NB4 (cell line): ENCODE data around the gene ZFHX3.

Experiments
- DNase-seq: peaks from one replicate; pipeline ENCODE4 v3.0.0; 2010; ENCODE audit warnings: low read depth
- H3K4me3 ChIP-seq: one replicate; pipeline ENCODE4 v1.5.1; 2011; ENCODE audit warnings: mild to moderate bottlenecking, low read depth, low read length, moderate library complexity
- CTCF ChIP-seq: IDR thresholded peaks from one replicate; pipeline ENCODE4 v1.5.1; 2012; ENCODE audit warnings: low read depth, low read length
- MYC ChIP-seq: IDR thresholded peaks from 2 replicates; pipeline ENCODE4 v1.6.1; 2011; ENCODE audit warnings: low read depth, low read length
- POLR2A ChIP-seq: IDR thresholded peaks from 2 replicates; pipeline ENCODE4 v1.6.1; 2011; ENCODE audit warnings: mild to moderate bottlenecking; ENCODE audit not compliant: insufficient read length; ENCODE audit errors: extremely low read depth
- TF ChIP-seq, protein P1 (sequence below): IDR thresholded peaks from 2 replicates; pipeline ENCODE4 v1.6.1; 2011; ENCODE audit warnings: low read depth, low read length

Gene ZFHX3

DNA sequence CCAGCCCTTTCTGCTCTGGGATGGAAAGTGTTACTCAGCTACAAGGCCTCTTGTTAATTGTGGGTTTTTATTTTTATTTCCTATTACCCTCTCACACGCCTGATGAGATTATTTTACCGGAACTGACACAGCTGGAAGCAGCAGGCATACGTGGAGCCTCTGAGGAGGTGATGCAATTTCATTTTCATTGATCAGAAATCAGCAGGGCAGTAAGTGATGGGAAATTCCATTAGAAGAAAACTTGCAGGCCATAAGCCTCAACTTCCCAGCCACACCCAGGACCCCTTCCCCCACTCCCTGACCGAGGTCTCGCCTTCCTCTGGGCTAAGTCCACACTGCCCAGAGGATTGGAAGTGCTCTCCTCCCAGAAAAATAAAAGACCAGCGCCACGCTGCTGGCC is 69.7 kb downstream of the ZFHX3 start:
- no peak for TF ChIP-seq POLR2A
- no peak for TF ChIP-seq CTCF
- TF ChIP-seq MYC, result no peak
- TF ChIP-seq, protein P1, sequence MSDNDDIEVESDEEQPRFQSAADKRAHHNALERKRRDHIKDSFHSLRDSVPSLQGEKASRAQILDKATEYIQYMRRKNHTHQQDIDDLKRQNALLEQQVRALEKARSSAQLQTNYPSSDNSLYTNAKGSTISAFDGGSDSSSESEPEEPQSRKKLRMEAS, result no peak
- DNase-seq, result no peak
- H3K4me3 ChIP-seq, result no peak overlapping the region

- TF ChIP-seq MYC, result no peak
- TF ChIP-seq, protein P1, result no peak
- TF ChIP-seq CTCF, result no peak
- no peak for TF ChIP-seq POLR2A
- no peak overlapping the region for H3K4me3 ChIP-seq
- DNase-seq, result no peak
Measured at GRCh38 chr16:72977127-72977526, 70.8 kb downstream of the ZFHX3 start.

DNA sequence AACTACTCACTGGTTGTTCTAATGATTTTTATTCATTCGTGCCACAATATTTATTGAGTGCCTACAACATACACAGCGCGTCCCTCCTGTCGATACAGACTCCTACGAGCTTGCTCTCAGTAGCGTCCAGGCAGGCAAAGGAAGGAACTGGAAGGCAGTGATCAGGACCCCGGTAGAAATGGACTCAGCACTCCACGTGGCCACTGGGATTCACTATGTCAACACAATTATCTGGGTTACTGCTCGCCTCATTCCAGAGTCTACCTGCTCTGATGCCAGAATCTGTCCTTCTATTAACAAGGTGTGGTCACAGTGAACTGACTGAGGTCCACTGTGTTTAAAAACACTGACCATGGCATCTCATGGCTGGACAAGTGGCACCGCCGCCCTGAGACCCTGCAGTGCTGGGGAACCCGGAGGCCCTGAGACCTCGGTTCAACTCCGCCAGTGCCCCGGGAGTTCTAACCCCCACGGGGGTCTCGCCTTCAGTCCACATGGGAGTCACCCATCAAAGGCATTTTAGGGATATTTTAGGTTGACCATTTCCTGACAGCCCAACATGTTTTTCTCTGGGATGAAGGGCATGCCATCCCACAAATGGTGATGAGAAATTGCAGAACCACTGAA is 71.4 kb downstream of the ZFHX3 start:
- H3K4me3 ChIP-seq, result no peak overlapping the region
- DNase-seq, result no peak
- TF ChIP-seq CTCF (no peak), MYC (no peak), POLR2A (no peak)
- TF ChIP-seq, protein P1, result no peak

- DNase-seq, result no peak
- TF ChIP-seq, protein P1, result no peak
- no peak for TF ChIP-seq CTCF
- TF ChIP-seq POLR2A, result no peak
- TF ChIP-seq MYC, result no peak
- no peak overlapping the region for H3K4me3 ChIP-seq
Measured at GRCh38 chr16:72975809-72976437, 72.0 kb downstream of the ZFHX3 start.

GRCh38 chr16:72974142-72974769 is 73.7 kb downstream of the ZFHX3 start:
- TF ChIP-seq POLR2A, result no peak
- TF ChIP-seq CTCF, result no peak
- no peak for TF ChIP-seq MYC
- TF ChIP-seq, protein P1, result no peak
- no peak for DNase-seq
- H3K4me3 ChIP-seq, result no peak overlapping the region
